Esophagus squamous epithelium (tissue), 4 donors: Measurements from ENCODE around the gene ARIH1.

Experiments used
- POLR2A ChIP-seq, 4 donors: fragments of 450-650 bp; IDR thresholded peaks; one replicate each; pipeline ENCODE4 v1.6.1; 2017; ENCODE audit warnings: antibody characterized with exemption in 4 of 4, mild to moderate bottlenecking in 4 of 4, moderate library complexity in 3 of 4
- TF ChIP-seq, protein P1 (sequence below), 6 experiments: fragments of 450-650 bp in 4 of 6; fragments of 200-600 bp in 2 of 6; sonication (generic) in 2 of 6; IDR thresholded peaks; one replicate each; pipeline ENCODE4 v1.5.1; 2016 to 2019; ENCODE audit warnings: antibody characterized with exemption in 6 of 6, mild to moderate bottlenecking in 4 of 6, moderate library complexity in 4 of 6

DNA sequence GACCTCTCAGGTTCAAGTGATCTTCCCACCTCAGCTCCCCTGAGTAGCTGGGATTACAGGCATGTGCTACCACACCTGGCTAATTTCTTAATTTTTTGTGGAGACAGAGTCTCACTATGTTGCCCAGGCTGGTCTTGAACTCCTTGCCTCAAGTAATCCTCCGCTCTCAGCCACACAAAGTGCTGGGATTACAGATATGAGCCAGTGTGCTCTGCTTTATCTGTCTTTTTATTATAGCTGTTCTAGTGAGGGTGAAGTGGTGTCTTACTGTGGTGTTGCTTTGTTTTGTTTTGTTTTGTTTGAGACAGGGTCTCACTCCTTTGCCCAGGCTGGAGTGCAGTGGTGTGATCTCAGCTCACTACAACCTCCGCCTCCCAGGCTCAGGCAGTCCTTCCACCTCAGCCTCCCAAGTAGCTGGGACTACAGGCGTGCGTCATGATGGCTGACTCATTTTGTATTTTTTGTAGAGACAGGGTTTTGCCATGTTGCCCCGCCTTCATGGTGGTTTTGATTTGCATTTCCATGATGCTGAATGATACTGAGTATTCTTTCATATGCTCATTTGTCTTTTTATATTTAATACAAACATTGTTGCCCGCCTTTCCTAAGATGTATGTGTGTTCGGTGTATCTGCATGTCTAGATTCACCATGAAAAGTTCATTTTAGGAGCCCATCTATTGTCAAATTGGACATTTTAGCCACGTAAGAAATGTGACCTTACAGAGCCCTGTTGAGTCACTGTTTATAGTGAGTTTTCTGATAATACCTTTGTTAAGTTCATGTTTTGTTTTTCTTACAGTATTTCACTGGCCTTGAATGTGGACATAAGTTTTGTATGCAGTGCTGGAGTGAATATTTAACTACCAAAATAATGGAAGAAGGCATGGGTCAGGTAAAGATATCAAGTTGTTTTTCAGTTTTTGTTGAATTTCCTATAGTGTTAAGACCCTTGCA lies 80.6 kb downstream of the ARIH1 start:
- TF ChIP-seq, protein P1, sequence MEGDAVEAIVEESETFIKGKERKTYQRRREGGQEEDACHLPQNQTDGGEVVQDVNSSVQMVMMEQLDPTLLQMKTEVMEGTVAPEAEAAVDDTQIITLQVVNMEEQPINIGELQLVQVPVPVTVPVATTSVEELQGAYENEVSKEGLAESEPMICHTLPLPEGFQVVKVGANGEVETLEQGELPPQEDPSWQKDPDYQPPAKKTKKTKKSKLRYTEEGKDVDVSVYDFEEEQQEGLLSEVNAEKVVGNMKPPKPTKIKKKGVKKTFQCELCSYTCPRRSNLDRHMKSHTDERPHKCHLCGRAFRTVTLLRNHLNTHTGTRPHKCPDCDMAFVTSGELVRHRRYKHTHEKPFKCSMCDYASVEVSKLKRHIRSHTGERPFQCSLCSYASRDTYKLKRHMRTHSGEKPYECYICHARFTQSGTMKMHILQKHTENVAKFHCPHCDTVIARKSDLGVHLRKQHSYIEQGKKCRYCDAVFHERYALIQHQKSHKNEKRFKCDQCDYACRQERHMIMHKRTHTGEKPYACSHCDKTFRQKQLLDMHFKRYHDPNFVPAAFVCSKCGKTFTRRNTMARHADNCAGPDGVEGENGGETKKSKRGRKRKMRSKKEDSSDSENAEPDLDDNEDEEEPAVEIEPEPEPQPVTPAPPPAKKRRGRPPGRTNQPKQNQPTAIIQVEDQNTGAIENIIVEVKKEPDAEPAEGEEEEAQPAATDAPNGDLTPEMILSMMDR (IDR thresholded peaks at IDR 0.05): no peak
- TF ChIP-seq POLR2A (IDR thresholded peaks at IDR 0.05): no peak
